ENCODE measurements around the gene GNAQ. TPM values are rescaled to one million over a fixed set of nuclear protein-coding genes. Genes with fewer than 3 reads are reported as not detected.

Gene GNAQ
- total and polyA plus RNA-seq, 2 experiments from 2014 or later: 25.7 to 47.9 TPM

GRCh38 chr9:77677397-77677796, 354.2 kb downstream of the GNAQ start:
- Histone ChIP-seq H3K9me3 (ENCODE audit: low read depth) (no peaks in the 10 kb centered on the region), H3K79me2 (no peaks in the 10 kb centered on the region), H3K4me1 (ENCODE audit: insufficient read depth) (peaks cover 7% of the 10 kb centered on the region), H3K27ac (peak overlapping the region; percentile 23), H3K27me3 (no peaks in the 10 kb centered on the region), H4K20me1 (ENCODE audit: insufficient read depth, poor library complexity, severe bottlenecking) (no peaks in the 10 kb centered on the region), H3K4me2 (no peak overlapping the region), H3K4me3 (no peak overlapping the region), H3K36me3 (replicated peaks; ENCODE audit: insufficient read depth, low read depth) (no peaks in the 10 kb centered on the region), H2AFZ (no peak overlapping the region), H3K9me2 (replicated peaks; ENCODE audit: insufficient read depth) (no peaks in the 10 kb centered on the region)
- TF ChIP-seq EZH2 (IDR thresholded peaks at IDR 0.05; ENCODE audit: borderline replicate concordance) (no peak), EZH2phosphoT487 (IDR thresholded peaks at IDR 0.05; ENCODE audit: low read depth, severe bottlenecking, unreplicated experiment) (no peak), CTCF (IDR thresholded peaks at IDR 0.05; ENCODE audit: poor library complexity) (no peak)
- no peak for DNase-seq (ENCODE audit: low spot score)
- WGBS (ENCODE audit: low lambda C conversion rate, missing lambda C conversion rate): 68% methylated on average over 4 of the region's 4 CpGs

- Histone ChIP-seq H4K20me1 (ENCODE audit: insufficient read depth, poor library complexity, severe bottlenecking) (no peaks in the 10 kb centered on the region), H3K4me1 (ENCODE audit: insufficient read depth) (peaks cover 7% of the 10 kb centered on the region), H3K9me2 (replicated peaks; ENCODE audit: insufficient read depth) (no peaks in the 10 kb centered on the region), H3K4me3 (no peak overlapping the region), H3K36me3 (replicated peaks; ENCODE audit: insufficient read depth, low read depth) (no peaks in the 10 kb centered on the region), H3K27me3 (no peaks in the 10 kb centered on the region), H2AFZ (peak overlapping the region; percentile 24), H3K4me2 (no peak overlapping the region), H3K9me3 (ENCODE audit: low read depth) (no peaks in the 10 kb centered on the region), H3K79me2 (no peaks in the 10 kb centered on the region), H3K27ac (peak overlapping the region; percentile 75)
- DNase-seq (ENCODE audit: low spot score): no peak
- no peak for TF ChIP-seq CTCF (IDR thresholded peaks at IDR 0.05; ENCODE audit: poor library complexity)
- TF ChIP-seq EZH2phosphoT487 (IDR thresholded peaks at IDR 0.05; ENCODE audit: low read depth, severe bottlenecking, unreplicated experiment): no peak
- TF ChIP-seq EZH2 (IDR thresholded peaks at IDR 0.05; ENCODE audit: borderline replicate concordance): no peak
- 87% methylated on average over 10 of the region's 10 CpGs for WGBS (ENCODE audit: low lambda C conversion rate, missing lambda C conversion rate)
Observed at GRCh38 chr9:77673941-77674791, 357.4 kb downstream of the GNAQ start.

GRCh38 chr9:77672183-77672582, 359.4 kb downstream of the GNAQ start:
- Histone ChIP-seq H3K27ac (peak overlapping the region; percentile 75), H3K4me1 (ENCODE audit: insufficient read depth) (peaks cover 10% of the 10 kb centered on the region), H2AFZ (no peak overlapping the region), H3K9me3 (ENCODE audit: low read depth) (no peaks in the 10 kb centered on the region), H3K9me2 (replicated peaks; ENCODE audit: insufficient read depth) (no peaks in the 10 kb centered on the region), H3K27me3 (no peaks in the 10 kb centered on the region), H3K4me2 (no peak overlapping the region), H3K36me3 (replicated peaks; ENCODE audit: insufficient read depth, low read depth) (no peaks in the 10 kb centered on the region), H3K79me2 (no peaks in the 10 kb centered on the region), H3K4me3 (no peak overlapping the region), H4K20me1 (ENCODE audit: insufficient read depth, poor library complexity, severe bottlenecking) (no peaks in the 10 kb centered on the region)
- no peak for DNase-seq (ENCODE audit: low spot score)
- TF ChIP-seq CTCF (IDR thresholded peaks at IDR 0.05; ENCODE audit: poor library complexity) (no peak), EZH2 (IDR thresholded peaks at IDR 0.05; ENCODE audit: borderline replicate concordance) (no peak), EZH2phosphoT487 (IDR thresholded peaks at IDR 0.05; ENCODE audit: low read depth, severe bottlenecking, unreplicated experiment) (no peak)
- WGBS (ENCODE audit: low lambda C conversion rate, missing lambda C conversion rate): 64% methylated on average over 4 of the region's 4 CpGs
